IMR-90 (cell line): ENCODE measurements around the gene OXER1.

Experiments
- POLR2A ChIP-seq: IDR thresholded peaks from 2 replicates; pipeline ENCODE4 v1.6.1; 2012; ENCODE audit warnings: mild to moderate bottlenecking, low read depth, low read length
- RAD21 ChIP-seq: IDR thresholded peaks from 2 replicates; pipeline ENCODE4 v1.6.1; 2012; ENCODE audit warnings: low read length, improper control_type of control experiment
- SMC3 ChIP-seq: fragments of 150-350 bp; IDR thresholded peaks from 2 replicates; pipeline ENCODE4 v1.6.1; 2016; ENCODE audit warnings: low read depth, mild to moderate bottlenecking, antibody characterized with exemption, low read length, moderate library complexity
- TF ChIP-seq, protein P1 (sequence below): conservative IDR thresholded peaks from 2 replicates; pipeline ENCODE4 v1.5.1; 2012; ENCODE audit warnings: mild to moderate bottlenecking, low read depth, low read length, improper control_type of control experiment
- TF ChIP-seq, protein P2 (sequence below): fragments of 150-350 bp; IDR thresholded peaks from 2 replicates; pipeline ENCODE4 v1.6.1; 2016; ENCODE audit warnings: low read depth, mild to moderate bottlenecking, low read length, moderate library complexity, borderline replicate concordance

DNA sequence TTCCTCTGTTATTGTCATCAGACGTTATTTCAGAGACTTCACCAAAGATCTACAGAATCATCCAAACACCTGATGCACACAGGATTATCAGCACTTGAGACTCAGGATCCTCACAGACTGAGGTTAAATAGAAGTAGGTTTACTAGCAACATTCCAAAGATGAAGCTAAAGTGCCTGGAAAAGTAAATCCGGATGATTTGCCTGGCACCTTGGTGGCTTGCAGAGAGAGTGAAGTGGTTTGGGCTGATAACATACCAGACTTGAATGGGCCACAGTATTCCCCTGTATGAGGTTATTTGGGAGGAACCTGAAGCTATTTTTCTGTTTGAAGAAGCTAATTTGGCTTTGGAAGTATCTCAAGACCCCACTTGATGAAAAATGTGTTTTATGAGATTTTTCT is 51.0 kb downstream of the OXER1 start:
- TF ChIP-seq RAD21, result no peak
- TF ChIP-seq, protein P1, sequence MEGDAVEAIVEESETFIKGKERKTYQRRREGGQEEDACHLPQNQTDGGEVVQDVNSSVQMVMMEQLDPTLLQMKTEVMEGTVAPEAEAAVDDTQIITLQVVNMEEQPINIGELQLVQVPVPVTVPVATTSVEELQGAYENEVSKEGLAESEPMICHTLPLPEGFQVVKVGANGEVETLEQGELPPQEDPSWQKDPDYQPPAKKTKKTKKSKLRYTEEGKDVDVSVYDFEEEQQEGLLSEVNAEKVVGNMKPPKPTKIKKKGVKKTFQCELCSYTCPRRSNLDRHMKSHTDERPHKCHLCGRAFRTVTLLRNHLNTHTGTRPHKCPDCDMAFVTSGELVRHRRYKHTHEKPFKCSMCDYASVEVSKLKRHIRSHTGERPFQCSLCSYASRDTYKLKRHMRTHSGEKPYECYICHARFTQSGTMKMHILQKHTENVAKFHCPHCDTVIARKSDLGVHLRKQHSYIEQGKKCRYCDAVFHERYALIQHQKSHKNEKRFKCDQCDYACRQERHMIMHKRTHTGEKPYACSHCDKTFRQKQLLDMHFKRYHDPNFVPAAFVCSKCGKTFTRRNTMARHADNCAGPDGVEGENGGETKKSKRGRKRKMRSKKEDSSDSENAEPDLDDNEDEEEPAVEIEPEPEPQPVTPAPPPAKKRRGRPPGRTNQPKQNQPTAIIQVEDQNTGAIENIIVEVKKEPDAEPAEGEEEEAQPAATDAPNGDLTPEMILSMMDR, result no peak
- no peak for TF ChIP-seq SMC3
- TF ChIP-seq, protein P2, sequence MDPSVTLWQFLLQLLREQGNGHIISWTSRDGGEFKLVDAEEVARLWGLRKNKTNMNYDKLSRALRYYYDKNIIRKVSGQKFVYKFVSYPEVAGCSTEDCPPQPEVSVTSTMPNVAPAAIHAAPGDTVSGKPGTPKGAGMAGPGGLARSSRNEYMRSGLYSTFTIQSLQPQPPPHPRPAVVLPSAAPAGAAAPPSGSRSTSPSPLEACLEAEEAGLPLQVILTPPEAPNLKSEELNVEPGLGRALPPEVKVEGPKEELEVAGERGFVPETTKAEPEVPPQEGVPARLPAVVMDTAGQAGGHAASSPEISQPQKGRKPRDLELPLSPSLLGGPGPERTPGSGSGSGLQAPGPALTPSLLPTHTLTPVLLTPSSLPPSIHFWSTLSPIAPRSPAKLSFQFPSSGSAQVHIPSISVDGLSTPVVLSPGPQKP, result no peak
- no peak for TF ChIP-seq POLR2A
